Activated naive CD4-positive, alpha-beta T cell treated with anti-CD3 and anti-CD28 coated beads, Interleukin-2, amount 50 U/mL, for 16 hours (primary cell): ENCODE measurements around the gene CNR2.
"Not testable (repeated sequence)": the region's sequence is repeated elsewhere in the genome, so short reads cannot be mapped to it uniquely, and the experiment has no call there.

ENCODE experiments used
- DNase-seq: peaks from one replicate; pipeline ENCODE4 v3.0.0-alpha.2; 2020

Gene CNR2

GRCh38 chr1:23827717-23828116, 85.4 kb downstream of the CNR2 start:
- DNase-seq: no peak

- not testable (repeated sequence) for DNase-seq
Observed at GRCh38 chr1:23826590-23826989, 86.6 kb downstream of the CNR2 start.

- DNase-seq: no peak
Observed at GRCh38 chr1:23825762-23826522, 87.2 kb downstream of the CNR2 start.

- DNase-seq: peak; percentile 90
Observed at GRCh38 chr1:23825076-23825761, 87.9 kb downstream of the CNR2 start, which contains the start of gene HMGCL. Gene HMGCL, minus strand, starts transcription at chr1:23825429. Its CDS starts 14 bp downstream, at chr1:23825415.

GRCh38 chr1:23824711-23825075, 88.5 kb downstream of the CNR2 start:
- no peak for DNase-seq

GRCh38 chr1:23823767-23824166, 89.4 kb downstream of the CNR2 start:
- no peak for DNase-seq
